Inflammatory macrophage treated with lipopolysaccharide for 4 hours (primary cell): ENCODE measurements around the gene DESI1.
"Not testable (repeated sequence)": the region's sequence is repeated elsewhere in the genome, so short reads cannot be mapped to it uniquely, and the experiment has no call there.

Experiments
- DNase-seq: peaks from one replicate; pipeline ENCODE4 v3.0.0-alpha.2; 2020

Gene DESI1

GRCh38 chr22:41631615-41632014 lies 10.8 kb upstream of the DESI1 start:
- not testable (repeated sequence) for DNase-seq

GRCh38 chr22:41631115-41631514 lies 10.3 kb upstream of the DESI1 start:
- not testable (repeated sequence) for DNase-seq

- DNase-seq = no peak
Measured at GRCh38 chr22:41625577-41625976, 4.7 kb upstream of the DESI1 start.

- no peak for DNase-seq
Measured at GRCh38 chr22:41621911-41622179, 1.0 kb upstream of the DESI1 start.

- DNase-seq = peak; percentile 99
Measured at GRCh38 chr22:41621099-41621910, 462 bp upstream of the DESI1 start, which contains the start of gene XRCC6. XRCC6 (plus strand) TSS chr22:41621295; CDS start chr22:41622005, 710 bp downstream.

GRCh38 chr22:41619979-41620588 lies 759 bp downstream of the DESI1 start:
- peak; percentile 33 for DNase-seq

- no peak for DNase-seq
Measured at GRCh38 chr22:41613456-41613855, 7.4 kb downstream of the DESI1 start.

- no peak for DNase-seq
Measured at GRCh38 chr22:41612603-41613306, 8.1 kb downstream of the DESI1 start.

GRCh38 chr22:41608386-41608785 lies 12.5 kb downstream of the DESI1 start:
- DNase-seq = no peak

- no peak for DNase-seq
Measured at GRCh38 chr22:41603873-41604332, 16.9 kb downstream of the DESI1 start.

GRCh38 chr22:41600976-41601375 lies 19.9 kb downstream of the DESI1 start:
- no peak for DNase-seq

GRCh38 chr22:41598891-41599635 lies 21.8 kb downstream of the DESI1 start:
- no peak for DNase-seq

- no peak for DNase-seq
Measured at GRCh38 chr22:41598081-41598480, 22.8 kb downstream of the DESI1 start.

GRCh38 chr22:41597635-41597953 lies 23.2 kb downstream of the DESI1 start:
- no peak for DNase-seq

- DNase-seq = peak; percentile 24
Measured at GRCh38 chr22:41596776-41597634, 23.8 kb downstream of the DESI1 start.

GRCh38 chr22:41595703-41596102 lies 25.1 kb downstream of the DESI1 start:
- DNase-seq = no peak

- not testable (repeated sequence) for DNase-seq
Measured at GRCh38 chr22:41593336-41593960, 27.4 kb downstream of the DESI1 start.

- peak; percentile 100 for DNase-seq
Measured at GRCh38 chr22:41589391-41590241, 31.2 kb downstream of the DESI1 start, which contains the start of gene PMM1. PMM1 (minus strand) TSS chr22:41589840; CDS start chr22:41589805, 35 bp downstream.

GRCh38 chr22:41587347-41587723 lies 33.5 kb downstream of the DESI1 start:
- no peak for DNase-seq

GRCh38 chr22:41585898-41586297 lies 34.9 kb downstream of the DESI1 start:
- no peak for DNase-seq

GRCh38 chr22:41584881-41585280 lies 36.0 kb downstream of the DESI1 start:
- no peak for DNase-seq
